ENCODE results near the gene SOX8. TPM values are rescaled to one million over a fixed set of nuclear protein-coding genes. Genes with fewer than 3 reads are reported as not detected.

The SOX8 gene
- total RNA-seq, 1 donor from 2014 or later = 0.98 TPM

DNA sequence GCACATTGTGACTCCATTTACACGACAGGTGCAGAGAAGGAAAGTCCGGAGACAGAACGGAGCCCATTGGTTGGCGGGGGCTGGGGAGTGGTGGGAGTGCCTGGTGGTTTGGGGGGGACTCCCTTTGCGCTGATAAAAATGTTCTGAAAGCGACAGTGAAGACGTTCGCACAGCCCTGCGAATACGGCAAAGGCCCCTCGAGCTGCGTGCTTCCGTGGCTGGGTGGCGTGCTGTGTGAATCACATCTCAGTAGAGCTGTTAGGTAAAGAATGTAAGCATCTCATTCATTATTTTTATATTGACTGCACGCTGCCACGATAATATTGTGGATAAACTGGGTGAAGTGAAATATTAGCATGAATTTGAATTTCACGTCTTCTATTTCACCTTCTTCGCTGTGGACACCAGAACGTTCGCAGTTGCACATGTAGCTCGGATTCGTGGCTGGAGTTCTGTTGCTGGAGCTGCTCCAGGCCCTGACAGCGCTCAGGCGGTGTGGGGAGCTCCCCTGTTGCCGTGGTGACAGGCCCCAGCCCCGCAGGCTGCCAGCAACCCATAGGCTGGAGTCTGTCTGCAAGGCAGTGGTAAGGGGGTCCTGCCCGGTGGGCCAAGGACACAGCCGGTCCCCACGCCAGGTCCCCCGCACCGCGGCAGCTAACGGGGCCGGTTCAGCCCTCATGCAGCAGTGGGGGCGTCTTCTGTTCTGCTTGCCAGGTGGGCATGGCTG is 44.6 kb downstream of the SOX8 start:
- H2AFZ ChIP-seq (ENCODE audit: low read depth, low read length) = no peak overlapping the region
- H3K27ac ChIP-seq (ENCODE audit: low read depth, low read length) = no peak overlapping the region
- H3K27me3 Mint-ChIP-seq (ENCODE audit: low read depth, unreplicated experiment) = peaks cover 33% of the 10 kb centered on the region
- H3K9me3 Mint-ChIP-seq (ENCODE audit: unreplicated experiment) = no peaks in the 10 kb centered on the region
- TF ChIP-seq EZH2 (IDR thresholded peaks at IDR 0.05; ENCODE audit: insufficient read depth, low read length) (no peak), CTCF (IDR thresholded peaks at IDR 0.05; ENCODE audit: insufficient read depth, low read depth, low read length) (no peak)
- H3K9me3 ChIP-seq (ENCODE audit: insufficient read depth, low read depth, low read length) = no peaks in the 10 kb centered on the region
- H3K4me3 ChIP-seq (ENCODE audit: insufficient read depth, low read depth, low read length) = no peak overlapping the region
- H3K4me1 ChIP-seq (ENCODE audit: insufficient read depth, low read length) = no peaks in the 10 kb centered on the region
- H3K9ac ChIP-seq (ENCODE audit: low read length) = no peak overlapping the region
- H4K20me1 ChIP-seq (ENCODE audit: insufficient read depth, low read length) = no peaks in the 10 kb centered on the region
- H3K36me3 ChIP-seq (ENCODE audit: insufficient read depth, low read length) = no peaks in the 10 kb centered on the region
- DNase-seq (ENCODE audit: low read depth) (no peak), FAIRE-seq (no peak)
- H3K27ac Mint-ChIP-seq (ENCODE audit: unreplicated experiment) = no peak overlapping the region
- no peaks in the 10 kb centered on the region for H3K79me2 ChIP-seq (ENCODE audit: insufficient read depth, low read length)
- H3K4me2 ChIP-seq (ENCODE audit: low read length) = no peak overlapping the region
- H3K4me3 Mint-ChIP-seq (ENCODE audit: unreplicated experiment) = peak overlapping the region; percentile 35
- H3K4me1 Mint-ChIP-seq (ENCODE audit: low read depth, unreplicated experiment) = no peaks in the 10 kb centered on the region
- H3K27me3 ChIP-seq (ENCODE audit: insufficient read depth, low read length) = peaks cover 29% of the 10 kb centered on the region
- no peaks in the 10 kb centered on the region for H3K36me3 Mint-ChIP-seq (ENCODE audit: low read depth, unreplicated experiment)

DNA sequence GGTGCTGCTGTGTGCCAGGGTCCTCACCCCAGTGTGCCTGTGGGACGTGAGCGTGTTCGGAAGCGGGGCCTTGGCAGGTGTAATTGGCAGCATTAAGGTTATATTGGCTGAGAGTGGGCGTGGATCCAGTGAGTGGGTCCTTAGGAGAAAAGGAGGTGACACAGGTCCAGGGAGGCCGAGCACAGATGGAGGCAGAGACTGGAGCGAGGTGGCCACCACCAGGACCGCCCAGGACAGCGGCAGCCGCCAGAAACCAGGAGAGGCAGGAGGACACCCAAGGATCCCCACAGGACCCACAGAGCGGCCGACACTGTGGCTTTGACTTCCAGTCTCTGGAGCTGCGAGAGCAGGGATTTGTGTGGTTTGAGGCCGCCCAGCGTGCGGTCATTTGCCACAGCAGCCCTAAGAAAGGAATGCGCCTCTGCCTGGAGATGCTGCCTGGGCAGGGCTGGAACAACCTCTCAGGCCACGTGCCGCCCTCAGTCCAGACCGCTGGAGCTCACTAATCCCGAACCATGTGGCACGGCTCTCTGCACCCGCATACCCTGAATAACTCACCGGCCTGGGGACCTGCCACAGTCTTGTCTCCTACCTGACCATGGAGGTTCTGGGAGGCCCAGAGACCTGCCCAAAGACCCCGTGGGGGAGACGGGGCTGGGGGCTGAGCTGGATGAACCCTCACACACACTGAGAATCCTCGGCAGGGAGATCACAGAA is 45.4 kb downstream of the SOX8 start:
- no peaks in the 10 kb centered on the region for H3K9me3 Mint-ChIP-seq (ENCODE audit: unreplicated experiment)
- FAIRE-seq = no peak

More for the DNA sequence above, 45.4 kb downstream of the SOX8 start:
- peaks cover 33% of the 10 kb centered on the region for H3K27me3 Mint-ChIP-seq (ENCODE audit: low read depth, unreplicated experiment)
- H3K27ac ChIP-seq (ENCODE audit: low read depth, low read length) = no peak overlapping the region
- TF ChIP-seq CTCF (IDR thresholded peaks at IDR 0.05; ENCODE audit: insufficient read depth, low read depth, low read length) (no peak), EZH2 (IDR thresholded peaks at IDR 0.05; ENCODE audit: insufficient read depth, low read length) (peak; percentile 40)
- H3K4me2 ChIP-seq (ENCODE audit: low read length) = no peak overlapping the region
- DNase-seq (ENCODE audit: low read depth) = no peak
- no peaks in the 10 kb centered on the region for H3K9me3 ChIP-seq (ENCODE audit: insufficient read depth, low read depth, low read length)
- H3K79me2 ChIP-seq (ENCODE audit: insufficient read depth, low read length) = no peaks in the 10 kb centered on the region
- H3K27ac Mint-ChIP-seq (ENCODE audit: unreplicated experiment) = no peak overlapping the region
- H3K4me3 ChIP-seq (ENCODE audit: insufficient read depth, low read depth, low read length) = no peak overlapping the region
- H3K9ac ChIP-seq (ENCODE audit: low read length) = no peak overlapping the region
- no peak overlapping the region for H2AFZ ChIP-seq (ENCODE audit: low read depth, low read length)
- H3K36me3 ChIP-seq (ENCODE audit: insufficient read depth, low read length) = no peaks in the 10 kb centered on the region
- no peaks in the 10 kb centered on the region for H3K36me3 Mint-ChIP-seq (ENCODE audit: low read depth, unreplicated experiment)
- no peak overlapping the region for H3K4me3 Mint-ChIP-seq (ENCODE audit: unreplicated experiment)
- peaks cover 28% of the 10 kb centered on the region for H3K27me3 ChIP-seq (ENCODE audit: insufficient read depth, low read length)
- H3K4me1 ChIP-seq (ENCODE audit: insufficient read depth, low read length) = no peaks in the 10 kb centered on the region
- H3K4me1 Mint-ChIP-seq (ENCODE audit: low read depth, unreplicated experiment) = no peaks in the 10 kb centered on the region
- no peaks in the 10 kb centered on the region for H4K20me1 ChIP-seq (ENCODE audit: insufficient read depth, low read length)
